ENCODE results near the gene BDKRB1.

DNA sequence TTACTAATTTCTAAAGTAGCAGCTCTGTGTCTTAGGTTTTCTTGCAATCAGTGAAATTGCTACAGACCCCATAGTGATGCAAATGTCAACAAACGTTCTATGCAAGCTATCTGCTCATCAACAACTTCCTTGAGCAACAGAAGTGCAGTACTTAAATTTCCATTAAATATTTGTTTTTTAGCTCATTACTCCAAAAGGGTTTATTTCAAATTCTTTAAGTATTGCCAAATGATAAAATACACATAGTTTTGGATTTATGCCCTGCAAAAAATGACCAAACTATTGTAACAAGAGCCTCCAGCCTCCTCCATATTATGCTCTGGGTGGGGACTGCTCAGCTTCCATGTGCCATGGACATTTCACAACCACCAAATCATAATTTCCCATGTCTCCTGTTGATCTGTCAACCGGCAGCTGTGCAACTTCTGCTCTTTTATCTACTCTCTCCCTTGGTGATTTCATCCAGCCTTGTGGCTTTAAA is 4.4 kb downstream of the BDKRB1 start:
- TF ChIP-seq GATA3 (IDR thresholded peaks at IDR 0.05; ENCODE audit: low read depth, low read length) (no peak), GATA2 (IDR thresholded peaks at IDR 0.05; ENCODE audit: low read depth, low read length) (no peak)
